ENCODE measurements around the gene HCN2.

HCN2 gene

GRCh38 chr19:592101-592500 is 2.4 kb downstream of the HCN2 start:
- no peak for DNase-seq (ENCODE audit: low read depth)
- TF ChIP-seq CTCF (conservative IDR thresholded peaks at IDR 0.05; ENCODE audit: control insufficient read depth, insufficient read depth, low read depth, low read length): no peak
- no peak overlapping the region for H3K4me3 ChIP-seq (ENCODE audit: control insufficient read depth, low read depth, low read length)

- TF ChIP-seq CTCF (conservative IDR thresholded peaks at IDR 0.05; ENCODE audit: control insufficient read depth, insufficient read depth, low read depth, low read length): no peak
- no peak overlapping the region for H3K4me3 ChIP-seq (ENCODE audit: control insufficient read depth, low read depth, low read length)
- no peak for DNase-seq (ENCODE audit: low read depth)
Observed at GRCh38 chr19:593055-593454, 3.4 kb downstream of the HCN2 start.

- no peak for DNase-seq (ENCODE audit: low read depth)
- H3K4me3 ChIP-seq (ENCODE audit: control insufficient read depth, low read depth, low read length): no peak overlapping the region
- TF ChIP-seq CTCF (conservative IDR thresholded peaks at IDR 0.05; ENCODE audit: control insufficient read depth, insufficient read depth, low read depth, low read length): no peak
Observed at GRCh38 chr19:593505-593904, 3.8 kb downstream of the HCN2 start.

- DNase-seq (ENCODE audit: low read depth): no peak
- no peak for TF ChIP-seq CTCF (conservative IDR thresholded peaks at IDR 0.05; ENCODE audit: control insufficient read depth, insufficient read depth, low read depth, low read length)
- H3K4me3 ChIP-seq (ENCODE audit: control insufficient read depth, low read depth, low read length): no peak overlapping the region
Observed at GRCh38 chr19:594265-594870, 4.7 kb downstream of the HCN2 start.

- H3K4me3 ChIP-seq (ENCODE audit: control insufficient read depth, low read depth, low read length): no peak overlapping the region
- DNase-seq (ENCODE audit: low read depth): no peak
- no peak for TF ChIP-seq CTCF (conservative IDR thresholded peaks at IDR 0.05; ENCODE audit: control insufficient read depth, insufficient read depth, low read depth, low read length)
Observed at GRCh38 chr19:595326-596262, 5.9 kb downstream of the HCN2 start.

- no peak overlapping the region for H3K4me3 ChIP-seq (ENCODE audit: control insufficient read depth, low read depth, low read length)
- DNase-seq (ENCODE audit: low read depth): no peak
- TF ChIP-seq CTCF (conservative IDR thresholded peaks at IDR 0.05; ENCODE audit: control insufficient read depth, insufficient read depth, low read depth, low read length): no peak
Observed at GRCh38 chr19:596263-596655, 6.6 kb downstream of the HCN2 start.
